Astrocyte (in vitro differentiated cells and primary cell): ENCODE results near the gene PHF21B.

ENCODE experiments used
- EZH2 ChIP-seq: IDR thresholded peaks from 2 replicates; pipeline ENCODE4 v1.6.1; 2012; ENCODE audit warnings: mild to moderate bottlenecking, low read length, inconsistent platforms; ENCODE audit not compliant: insufficient read depth
- TF ChIP-seq, protein P1 (sequence below): IDR thresholded peaks from 2 replicates; pipeline ENCODE4 v1.5.1; 2011; ENCODE audit warnings: low read depth, mild to moderate bottlenecking, inconsistent platforms, low read length, moderate library complexity; ENCODE audit not compliant: insufficient read depth

DNA sequence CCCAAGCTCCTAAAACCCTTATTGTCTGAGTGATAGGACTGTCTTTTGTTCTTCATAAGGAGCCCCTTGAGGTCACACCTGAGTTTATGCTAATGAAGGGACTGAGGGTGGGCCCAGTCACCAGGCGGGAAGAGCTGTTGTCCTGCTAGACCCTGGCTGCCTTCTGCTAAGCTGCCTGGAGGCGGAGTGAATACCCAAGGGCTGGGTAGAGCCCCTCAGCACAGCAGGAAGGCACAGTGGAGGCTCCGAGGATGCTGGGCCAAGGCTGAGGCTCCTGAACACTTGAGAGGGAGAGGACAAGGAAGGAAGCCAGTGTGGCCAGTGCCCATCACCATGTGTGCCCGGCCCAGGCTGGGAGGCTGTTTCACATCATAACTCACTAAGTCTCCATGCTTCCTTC lies 4.8 kb upstream of the PHF21B start:
- TF ChIP-seq, protein P1, sequence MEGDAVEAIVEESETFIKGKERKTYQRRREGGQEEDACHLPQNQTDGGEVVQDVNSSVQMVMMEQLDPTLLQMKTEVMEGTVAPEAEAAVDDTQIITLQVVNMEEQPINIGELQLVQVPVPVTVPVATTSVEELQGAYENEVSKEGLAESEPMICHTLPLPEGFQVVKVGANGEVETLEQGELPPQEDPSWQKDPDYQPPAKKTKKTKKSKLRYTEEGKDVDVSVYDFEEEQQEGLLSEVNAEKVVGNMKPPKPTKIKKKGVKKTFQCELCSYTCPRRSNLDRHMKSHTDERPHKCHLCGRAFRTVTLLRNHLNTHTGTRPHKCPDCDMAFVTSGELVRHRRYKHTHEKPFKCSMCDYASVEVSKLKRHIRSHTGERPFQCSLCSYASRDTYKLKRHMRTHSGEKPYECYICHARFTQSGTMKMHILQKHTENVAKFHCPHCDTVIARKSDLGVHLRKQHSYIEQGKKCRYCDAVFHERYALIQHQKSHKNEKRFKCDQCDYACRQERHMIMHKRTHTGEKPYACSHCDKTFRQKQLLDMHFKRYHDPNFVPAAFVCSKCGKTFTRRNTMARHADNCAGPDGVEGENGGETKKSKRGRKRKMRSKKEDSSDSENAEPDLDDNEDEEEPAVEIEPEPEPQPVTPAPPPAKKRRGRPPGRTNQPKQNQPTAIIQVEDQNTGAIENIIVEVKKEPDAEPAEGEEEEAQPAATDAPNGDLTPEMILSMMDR, result no peak
- TF ChIP-seq EZH2, result no peak
